Measurements from ENCODE around the gene ERICH3.

Gene ERICH3, protein sequence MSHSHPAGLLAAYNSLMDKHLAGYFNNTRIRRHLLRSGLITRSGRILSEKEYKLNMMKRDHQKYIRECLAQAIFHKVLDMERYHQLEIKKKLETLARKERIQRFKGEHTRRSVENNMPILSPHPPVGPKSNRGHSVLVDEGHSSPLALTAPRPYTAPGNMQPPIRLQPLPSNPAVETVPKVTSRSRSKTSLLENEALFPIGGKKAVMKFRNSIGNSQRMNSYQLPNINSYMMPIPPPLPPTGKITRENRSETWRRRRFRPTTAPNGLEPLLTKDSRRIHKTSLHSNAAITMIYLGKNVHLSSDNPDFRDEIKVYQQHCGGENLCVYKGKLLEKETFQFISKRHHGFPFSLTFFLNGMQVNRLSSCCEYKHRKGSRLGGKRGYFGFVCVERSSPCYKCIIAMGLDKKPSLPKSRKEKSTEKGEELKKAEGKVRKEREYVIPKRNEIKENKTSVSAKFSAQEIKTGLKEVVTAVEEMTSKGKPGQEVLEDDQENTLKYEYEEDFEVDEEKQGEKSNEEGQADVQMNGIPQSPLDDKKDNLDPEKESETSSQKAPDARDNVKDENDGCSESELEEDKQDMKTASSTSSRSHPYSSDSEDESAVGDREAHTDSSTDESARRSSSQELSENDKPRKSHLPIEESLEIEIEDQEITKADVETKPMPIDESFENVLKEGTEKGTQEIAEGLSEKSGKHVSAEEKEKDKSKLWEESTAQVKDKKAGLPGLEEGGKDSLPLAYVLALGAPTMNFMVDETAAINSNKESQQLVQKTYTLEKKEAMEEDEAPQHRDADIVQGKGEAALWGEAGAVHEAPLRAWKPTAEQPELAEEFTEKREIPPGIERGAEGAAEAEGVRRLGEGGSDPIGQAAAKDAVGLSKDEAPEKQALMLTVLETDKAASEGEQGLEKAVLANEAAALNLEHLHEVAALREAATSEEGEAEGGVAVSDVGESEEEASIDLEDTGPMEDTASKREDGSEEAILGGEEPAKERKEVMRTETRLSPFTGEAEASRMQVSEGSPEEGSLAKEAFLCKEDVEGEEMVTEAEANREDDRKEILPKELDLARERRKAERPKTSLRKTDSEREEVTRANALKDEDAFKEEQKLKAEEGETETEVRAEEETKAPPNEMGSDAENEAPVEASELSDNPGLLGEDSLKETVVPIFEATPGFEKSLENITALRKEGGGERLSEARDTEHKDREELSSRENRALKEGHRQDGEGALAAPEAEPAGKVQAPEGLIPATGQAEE (N-terminal part only)

DNA sequence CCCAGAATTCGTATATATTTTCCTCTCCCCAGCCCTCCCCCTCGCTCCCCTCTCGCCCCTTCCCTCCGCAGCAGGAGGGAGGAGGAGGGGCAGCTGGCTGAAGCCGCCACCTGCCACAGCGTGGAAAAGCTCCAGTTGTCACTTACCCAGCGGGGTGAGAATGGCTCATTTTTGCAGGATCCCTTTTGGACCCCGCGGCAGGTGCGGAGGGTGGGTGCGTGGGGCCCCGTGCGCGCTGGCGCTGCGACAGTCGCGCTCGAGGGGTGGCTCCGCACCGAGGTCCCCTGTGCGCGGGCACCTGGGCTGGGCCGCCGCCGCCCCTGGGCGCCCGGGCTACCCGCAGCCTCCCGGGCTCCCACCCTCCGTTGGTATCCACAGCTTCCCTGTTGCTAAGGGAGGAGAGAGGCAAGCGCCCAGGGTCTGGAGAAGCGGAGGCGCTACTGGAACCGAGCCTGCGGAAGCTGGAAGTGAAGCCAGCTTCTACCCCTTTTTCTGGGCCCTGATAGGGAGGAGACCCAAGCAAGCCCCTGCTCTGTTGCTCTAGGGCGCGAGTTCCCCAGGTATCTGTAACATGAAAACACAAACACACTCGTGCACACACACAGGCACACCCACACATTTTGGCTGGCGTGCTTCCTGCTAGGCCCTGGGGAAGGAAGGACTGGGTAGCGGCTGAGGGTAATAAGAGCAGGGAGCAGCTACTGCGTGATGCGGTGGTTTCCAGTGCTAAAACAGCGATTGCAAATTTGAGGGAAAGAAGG lies at the start of gene ERICH3:
Gene ERICH3 (minus strand): TSS at position 442 of the 761 bp plus-strand sequence. CDS start 273 bp downstream, at position 169.
- DNase-seq = no peak

DNA sequence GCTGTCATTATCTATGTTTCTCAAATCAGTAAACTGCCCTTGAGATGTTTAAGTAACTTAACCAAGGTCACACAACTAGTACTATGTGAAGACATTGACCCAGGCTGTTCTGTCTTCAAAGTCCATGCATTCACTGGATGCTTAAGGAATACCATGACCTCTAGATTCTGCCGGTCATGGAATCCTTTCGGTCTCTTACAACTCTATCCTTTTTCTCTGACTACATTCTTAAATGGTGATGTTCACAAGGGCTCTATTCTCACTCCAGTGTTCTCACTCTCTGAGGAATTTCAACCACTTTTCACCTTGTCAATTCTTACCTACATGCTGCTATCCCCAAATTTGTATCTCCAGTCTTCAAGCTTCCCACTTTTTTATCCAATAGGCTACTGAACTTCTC lies 44.0 kb upstream of the ERICH3 start:
- no peak for DNase-seq

DNA sequence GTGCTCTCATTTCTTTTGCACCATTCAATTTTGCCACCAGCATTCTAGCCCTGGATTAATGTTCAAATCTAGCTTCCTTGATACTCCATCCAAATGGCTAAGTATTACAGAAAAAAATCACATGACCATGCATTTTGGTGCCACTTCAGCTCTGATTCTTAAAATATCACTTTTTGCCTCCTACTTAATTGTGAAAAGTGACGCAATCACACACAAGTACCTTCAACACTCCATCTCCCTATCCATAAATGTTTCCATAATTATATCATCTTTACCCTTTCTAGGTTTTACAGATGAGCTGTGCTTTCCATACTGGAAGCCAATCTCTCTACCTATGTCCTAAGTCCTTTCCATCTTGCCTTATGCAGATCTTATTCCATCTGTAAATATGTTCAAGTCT lies 43.2 kb upstream of the ERICH3 start:
- DNase-seq = no peak

DNA sequence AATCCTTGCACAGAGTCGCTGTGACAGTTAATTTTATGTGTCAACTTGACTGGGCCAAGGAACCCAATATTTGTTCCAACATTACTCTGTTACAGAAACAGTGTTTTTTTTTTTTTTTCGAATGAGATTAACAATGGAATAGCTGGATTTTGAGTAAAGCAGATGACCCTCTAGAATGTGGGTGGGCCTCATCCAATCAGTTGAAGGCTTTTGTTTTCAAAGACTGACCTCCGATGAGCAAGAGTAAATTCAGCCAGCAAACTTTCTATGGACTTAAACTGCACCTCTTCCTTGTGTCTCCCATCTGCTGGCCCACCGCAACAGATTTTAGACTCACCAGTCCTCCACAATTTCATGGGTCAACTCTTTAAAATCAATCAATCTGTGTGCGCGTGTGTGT lies 42.2 kb upstream of the ERICH3 start:
- no peak for DNase-seq

DNA sequence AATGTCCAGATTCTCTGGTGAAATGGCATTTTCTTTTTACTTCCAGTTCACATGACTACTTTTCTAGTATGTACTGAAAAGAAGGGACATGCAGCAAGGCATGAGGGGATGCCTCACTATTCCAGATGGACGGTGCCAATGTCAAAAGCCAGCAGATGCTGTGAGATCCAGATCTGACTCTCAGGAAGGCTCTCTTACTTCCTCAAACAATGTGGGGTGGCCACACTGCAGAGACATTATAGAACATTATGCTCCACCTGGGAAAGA lies 41.6 kb upstream of the ERICH3 start:
- DNase-seq = no peak

DNA sequence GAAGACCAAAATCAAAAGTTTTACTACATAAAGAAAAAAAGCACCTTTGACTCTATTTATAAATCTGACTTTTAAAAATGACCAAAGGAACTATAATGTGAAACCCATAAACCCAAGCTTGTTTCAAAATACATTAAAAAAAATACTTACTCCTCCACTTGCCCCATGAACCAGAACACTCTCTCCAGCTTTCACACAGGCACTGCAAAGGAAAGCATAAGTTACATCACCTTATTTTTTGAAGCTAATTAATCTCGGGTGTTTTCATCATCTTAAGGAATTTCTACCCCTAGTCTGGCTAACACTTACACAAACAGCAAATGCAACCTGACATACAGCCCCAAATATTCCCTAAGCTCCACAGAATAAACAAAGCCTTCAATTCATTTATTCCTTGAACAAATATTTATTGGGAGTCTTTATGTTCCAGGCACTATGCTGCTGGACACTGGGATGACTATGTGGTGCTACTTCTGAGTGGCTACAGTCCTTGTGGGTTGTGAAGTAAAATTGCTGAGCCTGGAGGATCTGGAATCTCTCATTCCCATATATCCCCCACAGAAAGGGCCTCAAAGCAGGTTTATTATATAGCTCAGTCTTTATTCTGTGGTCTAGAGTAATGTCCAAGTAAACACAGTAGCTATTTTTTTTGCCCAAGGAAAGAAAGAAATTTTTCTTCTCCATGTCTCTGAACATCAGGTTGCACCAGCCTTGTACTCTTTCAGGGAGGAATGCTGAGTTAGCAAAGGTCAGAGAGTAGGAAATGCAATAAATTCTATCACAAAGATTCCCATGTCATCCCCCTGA lies 41.0 kb upstream of the ERICH3 start:
- no peak for DNase-seq

DNA sequence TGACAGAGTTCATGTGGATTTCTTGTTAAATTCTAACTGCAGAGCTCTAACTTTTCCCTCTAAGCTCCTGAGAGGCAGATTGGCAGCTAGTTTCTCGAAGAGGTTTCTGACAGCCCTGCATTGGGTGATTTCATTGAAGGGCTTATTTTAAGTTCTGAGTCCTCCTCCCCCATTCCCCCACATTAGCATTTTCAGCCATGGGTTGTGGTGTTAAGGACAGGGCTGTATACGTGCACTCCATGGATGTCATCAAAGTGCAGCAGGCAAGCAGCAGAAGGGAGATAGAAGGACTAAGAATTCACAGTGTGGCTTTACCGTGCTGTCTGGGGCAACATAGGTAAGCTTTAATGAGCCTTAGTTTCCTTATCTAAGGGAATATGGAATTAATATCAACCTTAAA lies 40.3 kb upstream of the ERICH3 start:
- no peak for DNase-seq

DNA sequence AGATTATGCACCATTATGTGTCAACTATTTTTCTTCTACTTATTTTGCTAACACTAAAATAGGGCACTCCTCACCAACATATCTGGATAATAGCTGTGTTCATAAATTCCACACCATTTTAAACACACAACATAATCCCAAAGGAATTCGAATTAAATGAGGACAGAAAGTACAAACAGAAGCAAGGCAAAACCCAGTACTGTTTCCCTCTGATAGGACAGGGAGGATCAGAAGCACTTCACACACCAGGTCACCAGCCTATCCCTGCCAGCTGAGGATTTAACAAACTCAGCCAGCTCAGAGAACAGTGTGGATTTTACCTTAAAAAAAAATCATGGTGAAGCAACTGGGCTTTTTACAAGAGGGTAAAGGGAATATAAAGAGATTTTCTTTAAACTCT lies 39.3 kb upstream of the ERICH3 start:
- DNase-seq = no peak

DNA sequence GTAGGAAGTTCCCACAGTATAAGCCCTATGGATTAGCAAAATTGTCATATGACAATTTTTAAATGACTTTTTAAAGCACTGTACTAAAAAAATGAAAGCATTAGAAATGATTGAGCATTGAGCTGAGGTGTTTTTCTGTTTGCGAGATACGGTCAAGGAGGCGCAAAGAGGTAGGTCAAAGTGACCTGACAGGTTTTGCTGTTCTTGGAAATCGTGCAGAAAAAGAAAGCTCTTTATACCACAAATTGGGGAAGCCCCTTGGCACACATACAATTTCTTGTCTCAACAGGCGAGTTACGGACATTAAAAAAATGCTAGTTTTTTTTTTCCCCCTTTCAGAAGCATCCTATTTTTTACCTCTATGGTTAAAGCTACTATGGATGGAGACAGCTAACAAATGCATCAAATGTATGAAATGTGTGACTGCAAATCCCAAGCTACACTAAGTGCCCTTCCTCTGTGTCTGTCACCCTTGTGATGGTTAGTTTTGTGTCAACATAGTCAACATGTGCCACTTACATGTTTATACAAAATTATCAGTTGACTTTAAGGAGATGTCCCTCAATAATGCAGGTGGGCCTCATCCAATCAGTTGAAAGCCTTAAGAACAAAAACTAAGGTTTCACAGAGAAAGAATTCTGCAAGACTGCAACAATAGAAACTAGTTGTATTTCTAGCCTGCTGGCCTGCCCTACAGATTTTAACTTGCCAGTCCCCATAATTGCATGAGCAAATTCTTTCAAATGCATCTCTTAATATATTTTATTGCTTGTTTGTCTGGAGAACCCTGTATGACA lies 30.0 kb upstream of the ERICH3 start:
- DNase-seq = no peak

DNA sequence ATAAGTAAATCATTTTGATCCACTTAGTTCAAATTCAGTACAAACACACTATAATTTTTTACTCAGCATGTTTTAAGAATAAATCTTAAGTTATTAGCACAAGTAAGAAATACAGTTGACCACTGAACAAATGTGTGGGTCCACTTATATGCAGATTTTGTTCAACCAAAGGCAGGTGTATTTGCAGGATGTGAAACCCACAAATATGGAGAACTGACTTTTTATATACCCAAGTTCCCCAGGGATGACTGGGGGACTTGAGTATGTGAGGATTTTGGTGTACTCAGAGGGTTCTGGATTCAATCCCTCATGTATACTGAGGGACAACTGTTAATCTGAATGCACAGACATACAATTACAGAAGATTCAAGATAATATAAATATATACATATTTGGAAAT lies 25.7 kb upstream of the ERICH3 start:
- DNase-seq = no peak

DNA sequence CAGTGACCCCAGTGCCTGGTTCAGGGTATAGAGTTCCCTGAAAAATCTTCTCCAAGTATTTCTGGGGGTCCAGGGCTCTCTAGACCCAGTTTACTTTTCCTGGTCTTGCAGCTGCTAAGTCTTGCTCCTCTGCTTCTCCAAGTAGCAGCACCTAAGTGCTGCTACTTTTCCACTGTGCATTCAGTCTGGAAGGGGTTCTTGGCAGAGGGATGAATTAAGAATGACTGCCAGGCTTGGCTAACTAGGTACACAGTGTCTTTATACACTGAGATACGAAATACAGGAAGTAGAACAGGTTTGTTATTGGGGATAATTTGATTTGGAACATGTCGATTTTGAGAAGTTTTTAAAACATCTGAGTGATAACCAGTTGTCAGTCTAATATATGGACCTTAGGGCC lies 24.2 kb upstream of the ERICH3 start:
- DNase-seq = no peak

DNA sequence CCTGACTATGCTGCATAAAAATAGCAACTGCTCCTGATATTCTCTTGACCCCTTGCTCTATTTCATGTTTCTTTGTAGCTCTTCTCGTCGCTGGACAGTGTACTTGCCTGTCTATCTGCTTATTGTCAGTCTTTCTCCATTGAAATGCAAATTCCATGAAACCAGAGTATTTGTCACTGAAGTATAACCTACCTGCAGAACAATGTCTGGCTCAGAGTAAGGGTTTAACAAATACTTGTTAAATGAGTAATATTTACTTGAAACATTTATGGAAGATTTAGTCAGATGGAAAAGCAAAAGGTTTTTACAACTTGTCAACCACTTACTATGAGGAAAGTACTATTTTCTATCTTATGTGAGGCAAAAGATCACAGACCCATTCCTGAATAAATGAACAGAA lies 19.9 kb upstream of the ERICH3 start:
- DNase-seq = no peak

DNA sequence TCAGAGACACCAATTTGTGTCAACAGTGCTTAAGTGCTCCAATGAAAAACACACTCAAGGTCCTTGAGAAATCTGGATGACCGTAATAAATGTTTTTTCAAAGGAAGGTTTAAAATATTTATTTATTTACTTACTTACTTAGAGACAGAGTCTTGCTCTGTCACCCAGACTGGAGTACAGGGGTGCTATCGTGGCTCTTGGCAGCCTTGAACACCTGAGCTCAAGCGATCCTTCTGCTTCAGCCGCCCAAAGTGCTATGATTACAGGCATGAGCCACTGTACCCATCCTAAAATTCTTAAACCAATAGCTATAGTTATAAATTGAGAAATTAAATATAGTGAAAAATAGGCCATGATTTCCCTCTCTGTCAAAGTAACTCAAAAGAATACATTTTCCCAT lies 17.3 kb upstream of the ERICH3 start:
- no peak for DNase-seq

DNA sequence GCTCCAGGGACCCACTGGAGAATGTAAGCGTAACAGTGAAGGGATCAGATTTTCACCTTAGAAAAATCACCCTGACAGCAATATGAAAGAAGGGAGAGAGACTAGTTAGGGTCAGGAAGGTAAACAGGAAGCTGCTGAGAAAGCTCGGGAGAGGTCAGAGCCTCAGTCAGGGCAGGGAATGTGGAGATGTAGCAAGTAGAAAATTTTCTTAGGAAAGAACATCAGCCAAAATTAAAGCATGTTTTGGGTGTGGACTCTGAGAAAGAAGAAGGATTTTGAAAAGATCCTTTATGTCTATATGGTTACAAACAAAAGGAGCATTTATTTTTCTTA lies 16.7 kb upstream of the ERICH3 start:
- no peak for DNase-seq

DNA sequence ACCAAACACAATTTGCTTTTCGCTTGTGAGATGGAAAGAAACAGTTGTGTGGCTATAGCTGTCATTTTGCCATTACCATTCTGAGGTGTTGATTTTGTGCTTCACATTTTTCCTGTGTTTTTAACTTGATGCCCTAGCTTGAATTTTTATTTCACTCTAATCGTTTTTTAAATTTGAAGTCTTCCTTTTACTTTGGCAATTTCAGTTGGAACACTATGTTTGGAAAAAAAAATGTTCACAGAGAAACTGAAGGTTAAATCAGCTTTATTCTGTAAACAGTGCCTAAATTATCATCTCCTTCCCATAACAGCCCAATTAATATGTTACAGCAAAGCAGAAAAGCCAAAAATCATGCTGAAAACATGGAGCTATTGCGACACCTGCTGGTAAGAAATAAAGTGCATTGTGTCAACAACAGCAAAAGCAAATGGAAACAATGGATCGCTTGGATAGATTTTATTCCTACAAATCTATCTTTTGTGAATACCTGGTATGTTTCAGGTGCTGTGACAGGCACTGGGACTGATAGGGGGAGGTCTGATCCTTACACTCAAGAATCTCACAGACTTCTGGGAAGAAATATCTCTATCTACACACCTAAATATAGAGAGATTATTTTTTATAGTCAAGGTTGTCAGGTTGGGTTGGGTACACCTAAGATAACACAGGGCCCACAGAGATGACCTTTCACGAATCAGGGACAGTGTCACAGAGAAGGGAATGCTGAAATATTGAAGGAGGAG lies 16.2 kb upstream of the ERICH3 start:
- peak; percentile 61 for DNase-seq

DNA sequence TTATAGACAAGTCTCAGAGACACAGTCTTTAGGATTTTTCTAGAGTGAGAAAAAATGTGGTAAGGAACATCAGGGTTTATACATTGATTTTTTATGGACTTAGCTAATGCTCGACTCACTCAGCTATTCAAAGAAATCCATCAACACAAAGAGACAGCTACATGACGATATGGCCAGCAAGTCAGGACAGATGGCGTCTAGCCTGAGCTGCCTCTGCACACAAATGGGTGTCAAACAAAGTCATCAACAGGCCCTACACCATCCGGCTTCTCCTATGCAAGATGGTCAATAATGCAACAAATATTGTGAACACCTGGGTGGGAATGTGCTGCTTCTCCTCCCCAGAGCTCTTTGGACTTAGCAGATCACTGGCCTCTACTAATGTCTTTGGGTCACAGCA lies 13.3 kb upstream of the ERICH3 start:
- no peak for DNase-seq

DNA sequence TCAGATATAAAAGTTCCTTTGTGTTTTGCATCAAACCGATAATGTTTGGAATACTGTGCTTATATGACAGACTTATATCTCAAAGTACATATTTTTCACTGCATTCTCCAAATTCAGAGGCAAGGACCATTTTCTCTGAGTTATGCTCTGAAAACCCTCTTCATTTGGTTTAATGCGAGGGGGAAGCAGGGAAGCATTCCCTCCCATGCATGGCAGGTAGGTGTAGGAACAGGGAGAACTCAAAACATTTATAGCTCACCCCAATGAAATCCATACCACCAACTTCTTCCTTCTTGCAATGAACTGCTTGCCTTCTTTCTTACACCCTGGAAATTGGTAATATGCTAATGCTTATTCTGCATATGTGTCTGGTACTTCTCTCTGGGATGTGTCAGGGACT lies 10.7 kb upstream of the ERICH3 start:
- DNase-seq = no peak

DNA sequence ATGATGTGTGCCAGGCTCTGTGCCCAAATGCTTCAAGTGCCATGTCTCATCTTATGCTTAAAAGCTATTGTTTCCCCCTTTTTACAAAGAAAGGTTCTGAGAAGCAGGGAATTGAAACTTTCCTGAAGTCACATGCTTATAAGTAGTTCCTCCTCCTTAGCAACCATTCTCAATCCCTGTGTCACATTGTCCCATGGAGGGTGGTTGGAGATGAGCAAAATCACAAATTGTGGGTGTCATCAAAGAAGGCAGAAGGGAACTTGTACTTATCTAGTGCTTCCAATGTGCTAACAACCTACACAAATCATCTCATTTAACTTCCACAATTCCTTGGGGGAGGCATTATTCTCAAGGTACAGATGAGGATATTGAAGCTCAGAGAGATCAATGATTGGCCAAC lies 10.1 kb upstream of the ERICH3 start:
- DNase-seq = no peak

DNA sequence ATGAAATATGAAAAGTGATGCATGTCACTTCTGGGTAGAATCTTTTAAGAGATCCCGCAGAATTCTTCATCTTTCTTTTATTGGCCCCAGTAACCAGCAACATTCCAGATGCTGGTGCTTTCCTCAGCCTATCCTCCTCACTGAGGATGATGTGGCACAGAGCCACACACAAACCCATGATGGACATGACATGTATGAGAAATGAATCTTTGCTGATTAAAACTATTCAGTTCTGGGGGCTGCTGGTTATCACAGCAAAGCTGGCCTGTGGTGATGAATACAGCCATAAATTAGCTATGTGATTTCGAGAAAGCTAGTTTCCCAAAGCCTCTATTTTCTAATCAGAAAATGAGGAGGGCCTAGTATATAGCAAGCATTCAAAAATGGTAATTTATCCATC lies 8.3 kb upstream of the ERICH3 start:
- no peak for DNase-seq

DNA sequence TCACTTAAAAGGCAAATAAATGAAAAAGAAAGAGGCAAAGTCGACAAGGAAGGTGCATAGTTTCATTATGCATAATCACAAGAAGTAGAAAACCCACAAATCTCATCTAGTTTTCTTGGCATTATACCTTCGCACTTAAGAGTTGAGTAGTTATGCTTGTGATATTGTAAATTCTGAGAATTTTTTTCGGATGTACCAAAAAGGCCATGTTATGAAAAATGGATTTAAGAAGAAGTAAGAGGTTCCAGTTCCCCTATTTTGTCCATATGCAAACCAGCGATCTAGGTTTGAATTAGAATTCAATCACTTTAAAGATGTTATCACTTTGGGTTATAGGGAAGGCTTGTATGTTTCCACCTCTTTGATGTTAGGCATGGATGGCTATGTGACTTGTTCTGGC lies 7.9 kb upstream of the ERICH3 start:
- no peak for DNase-seq

DNA sequence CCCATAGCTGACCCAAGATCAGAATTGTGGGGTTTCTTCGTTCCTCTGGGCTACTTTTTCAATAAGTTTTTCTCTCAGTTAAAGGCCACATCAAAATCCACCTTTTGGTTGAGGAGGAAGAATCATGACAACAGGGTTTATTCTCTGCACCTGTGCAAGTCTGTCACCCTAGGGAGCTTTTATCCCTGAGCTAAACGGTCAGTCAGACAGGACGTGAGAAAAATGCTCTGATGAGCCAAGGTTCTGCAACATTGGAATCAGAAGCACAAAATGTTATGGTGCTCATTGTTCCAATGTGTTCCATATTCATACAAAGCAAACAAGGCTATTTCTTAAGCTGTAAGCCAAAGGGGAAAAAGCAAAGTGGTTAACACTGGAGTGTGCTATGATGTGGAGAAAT lies 7.4 kb upstream of the ERICH3 start:
- DNase-seq = no peak
